HG02610 (cell line): ENCODE measurements around the gene TMEM43.

Experiments
- ATAC-seq: cut with Tn5 transposase; IDR thresholded peaks from one replicate; pipeline ENCODE4 v1.9.1; 2021; ENCODE audit warnings: mild to moderate bottlenecking, moderate library complexity; ENCODE audit not compliant: unreplicated experiment

The TMEM43 gene

DNA sequence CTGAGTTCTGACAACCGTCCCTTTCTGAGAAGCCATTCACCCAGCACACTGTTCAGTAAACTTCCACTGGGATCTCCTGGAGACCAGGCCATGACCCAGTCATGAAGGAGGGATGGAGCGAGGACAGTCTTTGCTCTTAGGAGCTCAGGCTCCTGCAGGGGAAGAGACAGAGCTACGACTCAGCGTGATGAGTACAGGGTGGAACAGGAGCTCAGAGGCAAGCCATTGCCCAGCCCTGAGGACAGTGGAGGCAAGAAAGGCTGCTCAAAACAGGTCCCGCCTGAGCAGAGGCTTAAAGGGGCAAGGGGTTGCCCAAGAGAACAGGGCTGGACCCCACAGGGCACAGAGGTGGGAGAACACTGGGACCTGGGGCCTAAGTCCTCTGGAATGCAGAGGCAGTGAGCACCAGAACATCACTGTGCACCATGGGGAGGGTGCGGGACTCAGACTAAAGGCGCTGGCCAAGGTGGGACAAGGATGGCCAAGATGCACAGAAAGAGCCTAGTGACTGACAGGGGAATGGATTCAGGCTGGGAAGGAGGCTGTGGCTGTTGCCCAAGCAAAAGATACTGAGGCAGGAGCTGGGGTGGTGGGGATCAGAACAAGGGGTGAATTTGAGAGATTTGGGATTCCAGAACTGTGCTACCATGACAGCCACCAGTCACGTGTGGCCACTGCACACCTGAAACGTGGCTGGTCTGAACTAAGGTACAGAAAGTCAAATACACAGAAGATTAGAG, 25.8 kb downstream of the TMEM43 start:
- no peak for ATAC-seq

DNA sequence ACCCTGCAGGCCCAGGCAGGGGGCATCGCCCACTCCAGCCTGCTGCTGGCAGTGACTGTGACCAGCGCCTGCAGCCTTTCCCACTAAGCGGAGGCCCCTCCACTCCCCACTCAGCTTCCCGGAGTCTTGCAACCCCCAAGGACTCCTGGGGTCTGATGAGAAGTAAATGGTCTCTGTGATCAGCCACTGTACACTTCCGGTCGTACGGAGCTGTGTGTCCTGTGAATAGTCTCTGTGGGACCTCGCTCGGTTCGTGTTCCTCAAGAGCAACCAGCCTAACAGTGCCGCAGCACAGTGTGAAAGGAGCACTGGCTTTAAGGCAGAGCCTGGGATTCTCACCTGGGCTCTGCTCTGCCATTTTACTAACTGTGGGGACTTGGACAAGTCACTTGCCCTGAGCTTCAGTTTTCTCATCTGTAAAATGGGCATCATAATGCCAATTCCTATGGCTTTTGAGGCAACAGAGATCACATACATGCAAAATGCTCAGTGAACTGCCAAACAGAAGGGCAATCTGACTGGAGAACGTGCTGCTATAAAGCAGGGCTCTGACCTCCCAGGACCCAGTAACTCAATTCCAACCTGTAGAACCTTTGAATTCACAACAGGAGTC, 26.7 kb downstream of the TMEM43 start:
- ATAC-seq, result no peak

DNA sequence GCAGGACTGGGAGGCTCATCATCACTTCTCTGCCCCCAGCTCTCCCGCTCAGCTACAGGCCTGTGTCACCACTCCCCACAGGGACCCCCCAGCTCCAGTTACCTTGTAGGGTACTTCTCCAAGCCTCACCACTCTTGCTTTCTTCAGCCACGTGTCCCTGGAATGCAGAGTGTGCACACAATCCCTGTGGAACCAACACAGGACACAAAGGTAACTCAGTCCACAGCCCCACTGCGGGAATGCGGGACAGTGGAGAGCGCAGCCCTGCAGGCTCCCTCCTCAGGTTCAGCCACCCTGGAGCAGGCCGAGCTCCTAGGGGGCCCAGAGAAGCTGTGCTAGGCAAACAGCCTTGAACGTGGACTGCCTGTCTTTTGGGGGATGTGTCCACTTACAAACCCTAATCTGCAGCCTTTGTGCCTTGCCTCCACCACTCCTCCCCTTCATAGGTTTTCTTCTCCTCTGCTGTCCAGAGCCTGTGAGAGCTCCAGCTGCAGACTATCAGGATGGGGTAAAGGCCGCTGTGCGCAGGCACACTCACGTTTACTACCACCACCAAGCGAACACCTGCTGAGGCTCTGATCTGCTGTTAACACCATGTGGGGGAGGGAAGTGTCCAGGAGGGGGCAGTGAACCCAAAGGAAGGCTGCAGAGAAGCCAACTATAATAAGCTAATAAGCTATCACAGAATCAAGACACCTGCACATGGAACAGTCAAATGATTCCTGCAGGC, 27.5 kb downstream of the TMEM43 start:
- no peak for ATAC-seq

DNA sequence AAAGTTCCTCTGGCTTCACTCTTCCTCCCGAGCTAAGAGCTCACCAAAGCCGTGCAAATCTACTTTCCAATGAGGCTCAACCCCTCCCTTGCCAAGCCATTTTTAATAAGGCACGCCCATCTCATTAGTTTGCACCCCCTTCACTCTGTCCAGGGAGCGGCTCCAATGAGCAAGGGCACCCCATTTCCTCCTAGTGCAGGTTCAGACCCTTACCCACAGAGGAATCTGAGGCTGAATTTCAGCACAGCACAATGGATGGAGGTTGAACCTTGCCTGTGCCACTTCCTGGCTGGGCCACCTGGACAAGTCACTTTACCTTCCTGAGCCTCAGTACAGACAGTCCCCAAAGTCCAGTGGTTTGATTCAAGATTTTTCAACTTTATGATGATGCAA, 28.1 kb downstream of the TMEM43 start:
- no peak for ATAC-seq

- ATAC-seq, result no peak
These were observed 28.8 kb downstream of the TMEM43 start for GRCh38 chr3:14153663-14154062.

DNA sequence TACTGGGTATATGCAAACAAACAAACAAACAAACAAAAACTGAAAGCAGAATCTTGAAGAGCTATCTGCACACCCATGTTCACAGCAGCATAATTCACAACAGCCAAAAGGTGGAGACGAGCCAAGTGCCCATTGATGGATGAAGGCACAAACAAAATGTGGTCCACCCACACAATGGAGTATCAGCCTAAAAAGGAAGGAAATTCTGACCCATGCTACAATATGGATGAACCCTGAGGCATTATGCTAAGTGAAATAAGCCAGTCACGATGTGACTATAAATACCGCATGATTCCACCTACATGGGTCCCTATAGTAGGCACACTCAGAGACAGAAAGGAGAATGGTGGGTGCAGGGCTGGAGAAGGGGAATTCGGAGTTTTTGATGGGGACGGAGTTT, 29.4 kb downstream of the TMEM43 start:
- ATAC-seq, result no peak

- no peak for ATAC-seq
These were observed 30.1 kb downstream of the TMEM43 start for GRCh38 chr3:14154895-14155440.

DNA sequence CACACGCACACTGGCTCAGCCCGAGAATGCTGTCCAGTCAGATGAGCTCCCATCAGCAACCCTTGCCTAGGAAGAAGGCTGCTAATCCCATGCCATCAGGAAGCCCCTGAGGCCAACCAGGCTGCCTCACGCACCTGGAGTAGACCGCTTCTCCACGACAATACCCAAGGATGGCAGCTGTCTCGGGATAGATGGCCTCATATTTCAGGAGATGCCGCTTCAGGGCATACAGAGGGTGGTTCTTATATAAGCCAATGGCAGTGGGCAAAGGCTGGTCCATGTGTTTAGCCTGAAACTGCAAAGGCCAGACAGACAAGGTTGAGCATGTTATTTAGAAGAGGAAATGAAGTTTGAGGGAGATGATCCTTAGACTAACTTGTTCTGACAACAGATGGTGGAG, 31.3 kb downstream of the TMEM43 start:
- ATAC-seq, result no peak

DNA sequence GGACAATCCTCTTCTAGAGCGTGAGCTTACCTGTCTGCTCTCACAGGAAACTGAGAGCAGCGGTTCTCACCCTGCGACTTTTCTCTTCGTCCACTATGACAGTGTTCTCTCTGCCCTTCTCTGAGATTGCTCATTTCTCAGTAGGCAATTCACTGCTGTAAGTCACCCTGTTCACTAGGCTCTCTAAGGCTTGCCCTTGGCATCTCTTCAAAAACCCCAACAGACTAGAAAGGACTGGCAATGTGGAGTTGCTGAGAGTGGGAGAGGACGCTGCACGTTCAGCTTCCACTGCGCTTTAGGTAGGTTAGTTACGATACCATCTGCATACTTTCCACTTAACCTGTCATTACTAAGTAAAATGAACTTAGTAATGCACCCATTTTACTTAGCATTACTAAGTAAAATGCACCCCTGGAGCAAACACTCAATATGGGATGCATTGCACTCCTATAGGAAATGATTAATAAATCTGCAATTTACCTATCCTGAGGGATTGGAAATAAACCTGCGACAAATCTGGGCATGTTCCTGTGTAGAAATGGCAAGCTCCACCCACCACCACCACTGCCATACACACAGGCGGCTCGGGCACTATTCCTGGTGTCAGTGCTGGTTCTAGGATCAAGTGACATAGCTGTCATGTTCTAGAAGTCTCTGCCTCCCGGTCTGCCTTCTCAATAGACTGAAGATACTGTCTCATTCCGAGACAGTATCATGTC, 32.1 kb downstream of the TMEM43 start:
- no peak for ATAC-seq

GRCh38 chr3:14157951-14158350, 33.1 kb downstream of the TMEM43 start:
- ATAC-seq, result no peak

DNA sequence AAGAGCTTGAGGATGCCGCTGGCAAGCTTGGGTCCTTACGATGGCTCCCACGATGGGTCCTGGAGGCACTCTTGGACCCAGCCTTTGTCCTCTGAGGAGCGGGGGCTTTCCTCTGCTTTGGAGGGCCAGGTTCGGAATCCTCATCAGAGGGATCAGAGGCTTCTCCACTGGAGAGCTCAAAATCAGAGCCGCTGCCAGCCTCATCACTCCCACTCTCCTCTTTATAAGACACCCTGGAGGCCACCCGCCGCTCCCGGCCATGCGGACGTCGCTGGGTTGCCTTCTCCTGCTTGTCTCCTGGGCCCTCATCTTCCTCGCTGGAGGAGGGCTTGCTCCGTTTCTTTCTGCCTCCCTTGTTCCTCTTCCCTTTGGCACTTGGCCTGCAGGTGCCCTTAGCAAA, 33.5 kb downstream of the TMEM43 start:
- no peak for ATAC-seq

DNA sequence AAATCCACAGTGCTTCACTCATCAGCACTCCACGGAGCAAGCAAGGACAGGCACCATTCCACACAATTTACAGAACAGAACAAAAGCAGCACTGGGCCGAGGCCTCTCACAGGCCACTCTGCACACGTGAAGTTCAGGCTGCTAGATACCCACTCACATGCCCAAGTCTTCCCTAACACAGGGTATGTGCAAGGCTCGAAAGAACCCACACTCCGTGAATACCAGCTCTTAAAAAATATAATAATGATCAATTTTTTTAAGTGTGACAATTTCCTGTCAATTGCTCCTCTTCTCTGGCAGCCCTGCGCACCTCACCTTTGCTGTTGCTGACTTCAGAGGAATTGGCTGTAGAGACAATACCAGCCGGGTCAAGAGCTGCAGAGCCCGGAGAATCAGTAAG, 34.6 kb downstream of the TMEM43 start:
- ATAC-seq, result no peak

- no peak for ATAC-seq
These were observed 36.4 kb downstream of the TMEM43 start for GRCh38 chr3:14161282-14161681.

- ATAC-seq, result no peak
These were observed 37.3 kb downstream of the TMEM43 start for GRCh38 chr3:14162178-14162577.

GRCh38 chr3:14166877-14167603, 42.2 kb downstream of the TMEM43 start:
- ATAC-seq, result no peak

GRCh38 chr3:14169435-14169834, 44.6 kb downstream of the TMEM43 start:
- no peak for ATAC-seq

DNA sequence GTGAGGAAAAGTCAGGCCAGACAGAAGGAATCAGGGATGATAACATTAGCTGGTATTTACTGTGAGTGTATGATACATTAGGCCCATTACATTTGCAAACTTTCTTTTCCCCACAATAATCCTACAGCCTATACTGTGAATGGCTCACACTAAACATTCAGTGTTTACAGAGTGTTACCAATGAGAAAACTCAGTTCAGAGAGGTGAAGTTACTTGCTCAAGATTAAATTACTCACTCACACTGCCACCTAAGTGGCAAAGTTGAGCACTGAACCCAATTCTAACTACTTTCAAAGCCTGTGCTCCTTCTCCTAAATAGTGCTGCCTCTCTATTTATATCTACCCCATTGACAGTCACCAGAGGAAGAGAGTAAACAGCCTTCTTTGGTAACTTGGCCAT, 45.0 kb downstream of the TMEM43 start:
- no peak for ATAC-seq

DNA sequence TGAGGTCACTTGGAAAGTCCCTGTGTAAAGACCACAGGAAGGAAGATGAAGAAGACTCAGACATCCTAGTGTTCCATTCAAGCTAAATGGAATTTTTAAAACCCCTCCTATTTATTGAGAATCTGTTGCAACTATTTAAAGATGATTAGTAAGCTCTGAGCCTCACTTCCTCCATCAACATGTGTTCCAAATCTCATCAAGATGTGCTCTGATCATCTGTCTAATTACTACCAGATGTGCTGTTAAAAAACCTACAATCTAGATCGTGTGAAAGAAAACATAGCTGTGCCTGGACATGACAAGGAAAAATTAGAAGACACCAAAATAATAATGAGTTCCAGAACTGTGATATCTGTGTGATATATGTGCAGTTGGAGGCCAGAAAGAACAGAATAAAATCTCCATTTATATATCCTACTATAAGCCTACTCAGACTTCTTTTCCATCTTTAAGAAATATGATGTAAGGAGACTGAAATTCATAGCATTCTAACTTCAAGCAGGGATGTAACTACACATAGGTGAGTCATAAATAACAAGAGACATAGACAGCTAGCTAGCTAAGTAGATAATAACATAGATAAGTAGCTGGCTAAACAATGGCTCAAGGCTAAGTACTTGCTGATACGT, 45.8 kb downstream of the TMEM43 start:
- no peak for ATAC-seq

- ATAC-seq, result no peak
These were observed 47.6 kb downstream of the TMEM43 start for GRCh38 chr3:14172496-14172895.

DNA sequence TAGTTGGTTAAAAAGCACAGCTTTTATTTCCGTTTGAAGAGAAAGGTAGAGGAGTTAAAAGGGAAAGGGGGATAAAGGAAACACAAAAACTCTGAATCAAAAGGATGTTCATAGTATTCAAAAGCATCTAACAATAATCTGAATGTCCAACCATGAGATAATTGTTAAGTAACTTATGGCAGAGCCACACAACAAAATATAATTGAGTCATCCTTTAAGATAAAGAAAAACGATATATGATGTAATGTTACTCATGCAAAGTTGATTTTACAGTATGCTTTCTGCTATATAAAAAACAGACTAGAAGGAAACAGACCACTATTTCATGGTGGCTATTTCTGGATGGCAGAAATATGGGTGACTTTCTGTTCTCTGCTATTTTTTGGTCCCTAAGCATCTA, 49.6 kb downstream of the TMEM43 start:
- ATAC-seq, result no peak
